M059J (cell line): ENCODE measurements around the gene FLNB. TPM values are rescaled to one million over a fixed set of nuclear protein-coding genes. Genes with fewer than 3 reads are reported as not detected.

Source experiments
- DNase-seq: peaks from one replicate; pipeline ENCODE4 v3.0.0-alpha.2; 2012; ENCODE audit warnings: low read depth
- total RNA-seq: library from RNA; depleted of rRNA; stranded (reverse); fragments of >200 nt; shearing (Covaris generic); gene quantifications from 2 replicates; pipeline ENCODE4 v1.2.3, GENCODE V29; 2014; rRNA removed

The FLNB gene
- 65.0 and 130 TPM in 2 replicates for total RNA-seq

DNA sequence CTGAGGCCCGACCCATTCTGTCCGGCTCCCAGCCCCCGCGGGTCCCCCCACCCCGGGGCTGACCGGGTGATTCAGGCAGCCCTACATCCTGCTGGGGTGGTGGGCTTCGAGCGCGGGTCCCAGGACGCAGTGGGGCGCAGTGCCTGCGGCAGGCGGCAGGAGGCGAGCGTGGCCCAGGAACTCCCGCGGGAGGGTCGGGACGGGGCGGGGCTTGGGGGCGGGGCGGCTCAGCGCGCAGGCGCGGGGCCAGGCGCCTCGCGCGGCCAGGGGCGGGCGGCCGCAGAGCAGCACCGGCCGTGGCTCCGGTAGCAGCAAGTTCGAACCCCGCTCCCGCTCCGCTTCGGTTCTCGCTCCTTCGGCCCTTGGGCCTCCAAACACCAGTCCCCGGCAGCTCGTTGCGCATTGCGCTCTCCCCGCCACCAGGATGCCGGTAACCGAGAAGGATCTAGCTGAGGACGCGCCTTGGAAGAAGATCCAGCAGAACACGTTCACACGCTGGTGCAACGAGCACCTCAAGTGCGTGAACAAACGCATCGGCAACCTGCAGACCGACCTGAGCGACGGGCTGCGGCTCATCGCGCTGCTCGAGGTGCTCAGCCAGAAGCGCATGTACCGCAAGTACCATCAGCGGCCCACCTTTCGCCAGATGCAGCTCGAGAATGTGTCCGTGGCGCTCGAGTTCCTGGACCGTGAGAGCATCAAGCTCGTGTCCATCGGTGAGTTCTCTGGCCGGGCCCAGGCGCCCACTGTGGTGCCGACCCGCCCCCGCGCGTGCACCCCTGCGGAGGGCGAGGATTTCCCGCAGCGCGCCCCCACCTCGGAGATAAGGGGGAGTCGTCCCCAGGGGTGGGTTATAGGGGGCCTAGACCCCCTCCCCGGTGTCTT is at the start of gene FLNB:
Gene FLNB (plus strand): TSS at position 282 of the 885 bp plus-strand sequence. CDS start 143 bp downstream, at position 425.
- peak; percentile 52 for DNase-seq

DNA sequence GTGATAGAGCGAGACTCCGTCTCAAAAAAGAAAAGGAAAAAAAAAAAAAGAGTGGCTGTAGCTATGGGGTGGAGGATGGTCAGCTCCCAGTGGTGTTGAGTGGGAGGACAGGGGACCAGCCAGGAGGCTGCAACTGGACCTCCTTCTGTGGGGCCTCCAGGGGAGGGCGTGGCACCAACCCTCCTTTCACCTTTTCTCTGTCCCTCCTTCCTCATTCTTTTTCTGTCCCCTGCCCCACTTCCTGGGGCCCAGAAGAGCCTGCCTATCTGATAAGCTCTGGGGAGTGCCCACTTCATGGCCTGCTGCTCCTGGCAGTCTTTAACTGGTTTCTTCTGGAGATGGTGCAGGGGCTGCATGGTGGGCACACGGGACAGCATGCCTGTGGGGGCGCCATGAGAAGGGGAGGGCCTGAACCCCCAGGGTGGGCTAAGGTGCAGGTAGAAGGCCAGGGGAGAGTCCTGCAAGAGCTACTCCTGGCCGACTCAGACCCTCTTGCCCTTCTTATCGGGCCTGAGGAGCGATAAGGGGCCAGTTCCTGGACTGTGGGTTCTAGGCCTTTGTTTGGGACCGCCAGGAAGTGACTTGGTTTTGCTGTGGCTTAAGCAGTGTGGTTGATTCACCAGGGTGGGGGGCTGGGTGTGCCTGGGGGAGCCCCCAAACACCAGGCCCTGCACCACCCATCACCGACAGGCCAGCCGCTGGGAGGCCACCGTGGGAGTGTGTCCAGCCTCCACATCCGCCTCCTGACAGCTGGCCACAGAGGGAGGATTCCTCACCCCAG is 49.4 kb upstream of the FLNB start:
- peak; percentile 63 for DNase-seq

GRCh38 chr3:57959423-57960173 is 48.6 kb upstream of the FLNB start:
- DNase-seq = peak; percentile 28

GRCh38 chr3:57960174-57960505 is 48.1 kb upstream of the FLNB start:
- DNase-seq = no peak

- DNase-seq = no peak
Observed at GRCh38 chr3:57961177-57961827, 46.9 kb upstream of the FLNB start.

DNA sequence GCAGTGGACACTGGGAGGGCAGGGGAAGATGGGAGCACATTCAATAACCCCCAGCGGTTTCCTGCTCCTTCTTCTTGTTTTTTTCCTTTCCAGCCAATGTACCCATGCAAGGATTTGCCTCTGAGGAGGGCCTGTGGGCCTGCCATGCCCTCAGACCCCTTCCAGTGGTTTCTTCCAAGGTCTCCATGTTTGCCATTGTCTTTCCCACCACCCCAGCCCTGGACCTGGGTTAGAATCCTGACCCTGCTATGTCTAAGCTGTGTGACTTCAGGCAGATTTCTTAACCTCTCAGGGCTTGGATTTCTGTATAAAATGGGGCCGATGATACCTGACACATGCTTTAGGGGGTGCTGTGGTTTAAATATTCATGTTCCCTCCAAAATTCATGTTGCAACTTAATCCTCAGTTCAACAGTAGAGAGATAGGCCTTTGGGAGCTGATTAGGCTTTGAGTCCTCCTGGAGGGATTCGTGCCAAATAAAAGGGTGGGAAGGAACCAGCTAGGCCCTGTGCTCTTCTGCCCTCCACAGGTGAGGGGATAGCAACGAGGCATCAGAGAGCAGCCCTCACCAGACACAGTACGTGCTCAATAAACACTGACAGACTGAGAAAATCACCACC is 46.3 kb upstream of the FLNB start:
- peak; percentile 50 for DNase-seq

DNA sequence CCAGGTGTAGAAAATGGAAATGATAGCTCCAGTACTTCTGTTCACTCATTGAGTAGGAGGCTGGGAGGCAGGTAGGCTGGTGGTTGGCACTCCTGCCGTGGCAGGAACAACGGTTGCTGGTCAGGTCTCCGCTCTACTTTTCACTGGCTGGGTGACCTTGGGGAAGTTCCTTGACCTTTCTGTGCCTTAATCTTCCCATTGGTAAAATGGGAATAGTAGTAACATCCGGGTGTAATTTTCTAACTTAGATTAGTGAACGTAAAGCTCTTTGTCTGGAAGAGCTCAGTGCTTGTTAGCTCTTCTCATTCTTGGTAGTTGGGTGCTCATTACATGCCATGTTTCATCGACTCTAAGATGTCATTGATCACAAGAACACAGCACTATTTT is 45.8 kb upstream of the FLNB start:
- DNase-seq = no peak

GRCh38 chr3:57963811-57964346 is 44.3 kb upstream of the FLNB start:
- no peak for DNase-seq

DNA sequence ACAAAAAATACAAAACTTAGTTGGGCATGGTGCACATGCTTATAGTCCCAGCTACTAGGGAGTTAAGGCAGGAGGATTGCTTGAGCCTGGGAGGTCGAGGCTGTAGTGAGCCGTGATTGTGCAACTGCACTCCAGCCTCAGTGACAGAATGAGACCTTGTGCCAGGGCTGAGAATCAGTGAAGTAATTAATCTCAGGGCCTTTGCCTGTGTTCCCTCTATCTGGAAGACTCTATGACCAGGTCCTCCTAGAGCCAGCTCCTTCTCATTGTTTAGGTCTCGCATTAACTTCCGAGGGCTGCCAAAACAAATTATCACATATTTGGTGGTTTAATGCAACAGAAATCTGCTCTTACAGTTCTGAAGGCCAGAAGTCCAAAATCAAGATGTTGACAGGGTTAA is 41.4 kb upstream of the FLNB start:
- no peak for DNase-seq

DNA sequence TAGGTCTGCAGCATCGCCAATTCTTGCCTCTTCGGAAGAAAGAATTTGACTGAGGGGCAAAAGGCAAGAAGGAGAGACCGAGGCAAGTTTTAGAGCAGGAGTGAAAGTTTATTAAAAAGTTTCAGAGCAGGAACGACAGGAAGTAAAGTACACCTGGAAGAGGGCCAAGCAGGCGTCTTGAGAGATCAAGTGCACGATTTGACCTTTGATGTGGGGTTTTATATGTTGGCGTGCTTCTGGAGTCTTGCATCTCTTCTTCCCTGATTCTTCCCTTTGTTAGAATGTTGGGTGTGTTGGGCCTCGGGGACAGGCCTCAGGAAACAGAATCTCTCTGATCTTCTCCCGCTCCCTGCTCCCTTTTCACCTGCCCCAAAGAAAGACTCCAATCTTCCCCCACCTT is 40.6 kb upstream of the FLNB start:
- DNase-seq = no peak

- no peak for DNase-seq
Observed at GRCh38 chr3:57968501-57968900, 39.7 kb upstream of the FLNB start.

DNA sequence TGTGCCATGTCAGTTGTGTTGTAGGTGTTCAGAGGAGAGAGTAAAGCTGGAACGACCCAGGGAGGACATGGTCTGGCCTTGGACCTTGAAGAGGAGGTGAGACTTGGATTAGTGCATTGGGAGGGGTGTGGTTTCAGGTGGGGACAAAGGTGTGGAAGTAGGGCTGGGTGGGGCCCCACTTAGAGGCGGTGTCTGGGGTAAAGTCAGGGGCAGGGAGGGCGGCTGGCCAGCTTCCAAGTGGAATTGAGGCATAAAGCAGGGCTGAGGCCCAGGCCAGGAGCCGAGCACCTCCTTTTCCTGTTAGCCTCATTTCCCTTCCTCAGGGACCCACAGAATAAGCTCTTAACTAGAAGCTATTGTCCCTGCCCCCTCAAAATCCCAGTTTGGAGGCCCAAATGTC is 36.2 kb upstream of the FLNB start:
- no peak for DNase-seq

DNA sequence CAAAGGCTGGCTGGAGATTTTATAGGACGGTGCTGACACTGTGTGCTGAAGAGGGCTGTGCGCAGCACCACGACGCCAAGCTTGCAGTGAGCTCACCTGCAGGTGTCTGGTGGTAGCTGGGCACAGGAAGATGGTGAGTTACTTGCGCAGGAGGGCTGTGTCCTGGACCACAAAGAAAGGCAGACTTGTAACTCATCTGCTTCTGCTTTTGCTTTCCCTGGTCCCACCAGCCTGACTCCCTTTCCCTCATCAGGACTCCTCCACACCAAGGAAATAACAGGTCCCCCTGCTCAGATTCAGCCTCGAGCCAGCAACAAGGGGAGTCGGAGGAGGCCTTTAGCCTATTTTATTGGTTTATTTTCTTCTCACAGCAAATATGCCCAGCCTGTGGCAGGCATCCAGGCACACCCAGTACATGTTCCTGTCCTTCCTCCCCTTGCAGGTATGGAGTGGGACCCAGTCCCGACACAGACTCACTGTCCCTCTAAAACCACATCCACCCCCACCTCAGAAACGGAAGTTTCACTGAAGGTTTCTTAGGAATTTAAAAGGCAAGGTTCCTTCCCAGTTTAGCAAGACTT is 35.6 kb upstream of the FLNB start:
- peak; percentile 54 for DNase-seq

GRCh38 chr3:57973715-57974477 is 34.3 kb upstream of the FLNB start:
- no peak for DNase-seq

DNA sequence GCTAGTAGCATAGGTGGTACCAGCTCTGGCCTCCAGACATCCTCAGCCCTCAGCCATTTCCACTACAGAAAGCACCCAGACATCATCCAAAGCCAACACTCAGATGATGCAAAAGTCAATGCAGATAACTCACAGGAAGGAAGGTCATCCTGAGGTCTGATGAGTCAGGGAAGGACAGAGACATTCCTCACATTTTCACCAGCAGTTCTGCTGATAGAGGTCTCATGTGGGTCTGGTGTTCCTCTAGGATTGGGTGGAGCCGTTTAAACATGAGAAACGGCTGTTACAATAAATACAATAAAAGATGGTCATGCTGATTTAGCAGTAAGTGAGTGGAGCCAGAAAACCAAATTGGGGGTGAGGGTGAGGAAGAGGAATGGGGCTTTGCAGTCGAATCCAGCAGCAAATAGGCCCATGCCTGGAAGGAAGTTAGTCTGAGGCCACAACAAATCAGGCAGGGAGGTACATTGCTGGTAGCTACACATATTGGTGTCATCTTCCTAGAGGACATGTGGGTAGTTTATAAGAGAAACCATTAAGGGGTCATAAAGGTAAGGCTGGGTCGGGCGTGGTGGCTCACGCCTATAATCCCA is 33.3 kb upstream of the FLNB start:
- peak; percentile 96 for DNase-seq

GRCh38 chr3:57977818-57978235 is 30.4 kb upstream of the FLNB start:
- DNase-seq = peak; percentile 42

- no peak for DNase-seq
Observed at GRCh38 chr3:57978316-57978715, 29.9 kb upstream of the FLNB start.

GRCh38 chr3:57980416-57980815 is 27.8 kb upstream of the FLNB start:
- DNase-seq = no peak

- peak; percentile 57 for DNase-seq
Observed at GRCh38 chr3:57981483-57982087, 26.6 kb upstream of the FLNB start.
